Spleen (tissue), 7 donors: ENCODE results near the gene ARPIN.

Experiments
- CTCF ChIP-seq, 11 experiments: fragments of 200-600 bp in 7 of 11; fragments of 450-650 bp in 4 of 11; sonication (generic) in 4 of 11; IDR thresholded peaks in 8 of 11; conservative IDR thresholded peaks in 3 of 11; 1 replicate in 7 of 11; 2 replicates in 4 of 11; pipeline versions ENCODE4 v1.4.0 to v1.8.0; 2016 to 2021; ENCODE audit warnings: antibody characterized with exemption in 11 of 11, inconsistent platforms in 4 of 11, mild to moderate bottlenecking in 1 of 11
- POLR2A ChIP-seq, 3 donors: fragments of 450-650 bp; IDR thresholded peaks; one replicate each; pipeline ENCODE4 v1.5.1; 2017; ENCODE audit warnings: antibody characterized with exemption in 3 of 3, mild to moderate bottlenecking in 1 of 3
- donor health status: DM: no; HTN: no; CAD: no; lungs with moderate emphysema.
- donor health status: DM: no; HTN: no; CAD: no.
- donor health status: DM: no; HTN: no; CAD: no.

GRCh38 chr15:89936051-89936785 is 23.5 kb upstream of the ARPIN start:
- no peak for TF ChIP-seq CTCF (IDR thresholded peaks at IDR 0.05 in 8 of 11, conservative IDR thresholded peaks at IDR 0.05 in 3 of 11)
- no peak for TF ChIP-seq POLR2A (IDR thresholded peaks at IDR 0.05)
